H1 (cell line): ENCODE results near the gene URAD.

Experiments
- CHD1 ChIP-seq: IDR thresholded peaks from 2 replicates; pipeline ENCODE4 v1.6.1; 2012; ENCODE audit warnings: low read depth, low read length, improper control_type of control experiment
- POLR2A ChIP-seq, 2 experiments: IDR thresholded peaks; 1 replicate in 1 of 2; 2 replicates in 1 of 2; pipeline ENCODE4 v1.6.1; 2011; ENCODE audit warnings: low read depth in 2 of 2, low read length in 2 of 2, mild to moderate bottlenecking in 2 of 2; ENCODE audit errors: control extremely low read depth in 1 of 2

- no peak for TF ChIP-seq POLR2A (IDR thresholded peaks at IDR 0.05; ENCODE audit: control extremely low read depth in 1 of 2, low read depth in 2 of 2, low read length in 2 of 2)
- TF ChIP-seq CHD1: no peak
Measured at GRCh38 chr13:27961227-27962085, 27.0 kb downstream of the URAD start.
